Measurements from ENCODE around the gene DLGAP1.

DNA sequence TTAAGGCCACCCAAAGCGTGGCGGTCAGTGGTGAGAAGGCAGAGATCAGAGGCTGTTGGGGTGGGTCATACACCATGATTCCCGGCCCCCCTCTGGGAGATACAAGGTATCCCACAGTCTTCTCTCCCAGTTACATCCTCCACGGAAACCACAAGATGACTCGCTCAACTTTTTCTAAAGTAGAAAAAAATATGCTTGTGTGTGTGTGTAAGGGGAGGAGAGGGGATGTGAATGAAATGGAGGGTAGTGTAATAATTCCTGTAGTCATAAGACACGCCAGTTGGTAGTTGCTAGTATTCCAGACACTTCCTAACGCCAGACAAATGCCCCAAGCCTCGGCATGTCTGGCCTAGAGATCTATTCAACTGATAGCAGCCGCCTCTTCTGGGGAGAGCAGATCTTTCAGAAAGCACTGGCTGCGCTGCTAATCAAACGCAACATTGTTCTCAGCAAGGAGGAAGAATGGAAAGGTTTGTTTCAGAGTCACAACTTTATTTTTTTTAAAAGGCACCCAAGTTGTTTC is 861.7 kb downstream of the DLGAP1 start:
- TF ChIP-seq POLR2A (IDR thresholded peaks at IDR 0.05; ENCODE audit: low read length) (no peak), GATA1 (IDR thresholded peaks at IDR 0.05; ENCODE audit: low read depth, low read length) (no peak)

Measured in erythroblast (primary cell).